ENCODE data around the gene RAB40B. TPM values are rescaled to one million over a fixed set of nuclear protein-coding genes. Genes with fewer than 3 reads are reported as not detected.

RAB40B gene
- total RNA-seq, 1 donor from 2014 or later, result 22.4 TPM

- no peak overlapping the region for H3K4me3 ChIP-seq
- H3K27ac ChIP-seq (replicated peaks), result peak overlapping the region; percentile 78
- no peak for TF ChIP-seq CTCF (IDR thresholded peaks at IDR 0.05; ENCODE audit: borderline replicate concordance)
- no peak for DNase-seq
- intact Hi-C loops (cut with micrococcal nuclease), result no loop called here
- no peaks in the 10 kb centered on the region for H3K27me3 ChIP-seq (ENCODE audit: low read depth)
- H3K36me3 ChIP-seq, result peaks cover 55% of the 10 kb centered on the region
- no peaks in the 10 kb centered on the region for H3K9me3 ChIP-seq (replicated peaks)
- H3K4me1 ChIP-seq, result peaks cover 26% of the 10 kb centered on the region
These were observed 84.3 kb downstream of the RAB40B start for GRCh38 chr17:82614095-82614631.

- Histone ChIP-seq H3K4me3 (no peak overlapping the region), H3K36me3 (peaks cover 48% of the 10 kb centered on the region), H3K4me1 (peaks cover 26% of the 10 kb centered on the region), H3K9me3 (replicated peaks) (no peaks in the 10 kb centered on the region), H3K27ac (replicated peaks) (peak overlapping the region; percentile 78), H3K27me3 (ENCODE audit: low read depth) (no peaks in the 10 kb centered on the region)
- intact Hi-C loops (cut with micrococcal nuclease), result no loop called here
- no peak for DNase-seq
- TF ChIP-seq CTCF (IDR thresholded peaks at IDR 0.05; ENCODE audit: borderline replicate concordance), result no peak
These were observed 85.0 kb downstream of the RAB40B start for GRCh38 chr17:82613283-82614094.

DNA sequence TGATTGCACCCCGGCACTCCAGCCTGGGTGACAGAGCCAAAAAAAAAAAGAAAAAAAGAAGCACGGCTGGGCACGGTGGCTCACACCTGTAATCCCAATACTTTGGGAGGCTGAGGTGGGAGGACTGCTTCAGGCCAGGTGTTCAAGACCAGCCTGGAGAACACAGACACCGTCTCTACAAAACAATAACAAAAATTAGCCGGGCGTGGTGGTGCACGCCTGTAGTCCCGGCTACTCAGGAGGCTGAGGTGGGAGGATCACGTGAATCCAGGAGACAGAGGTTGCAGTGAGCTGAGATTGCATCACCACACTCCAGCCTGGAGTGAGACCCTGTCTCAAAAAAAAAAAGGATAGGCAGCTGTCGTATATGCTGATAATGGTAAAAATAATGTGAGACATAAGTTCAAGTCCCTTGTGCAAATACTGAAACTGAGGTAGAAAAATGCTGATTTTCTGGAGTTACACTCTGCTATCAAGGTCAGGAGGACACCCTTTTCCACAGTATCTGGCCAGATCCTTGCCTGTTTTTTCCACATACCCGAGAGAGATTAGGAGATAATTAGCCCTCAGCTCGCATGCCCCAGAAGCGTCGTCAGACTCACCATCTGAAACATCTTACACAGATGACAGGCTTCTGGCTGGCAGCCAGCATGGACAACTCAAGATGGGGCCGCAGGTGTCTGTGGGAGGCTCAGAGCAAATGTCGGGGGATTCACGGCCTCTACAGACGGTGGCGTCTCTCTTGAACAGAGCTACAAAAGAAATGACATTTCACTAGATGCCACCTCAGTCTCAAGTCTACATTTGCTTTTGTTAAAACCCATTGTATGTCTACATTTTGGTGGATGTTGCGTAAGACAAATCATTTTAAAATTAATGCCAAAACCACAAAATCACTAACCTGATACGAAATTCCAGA, 87.1 kb downstream of the RAB40B start:
- no peak for TF ChIP-seq CTCF (IDR thresholded peaks at IDR 0.05; ENCODE audit: borderline replicate concordance)
- H3K27me3 ChIP-seq (ENCODE audit: low read depth), result no peaks in the 10 kb centered on the region
- no peak for DNase-seq
- intact Hi-C loops (cut with micrococcal nuclease), result no loop called here
- H3K27ac ChIP-seq (replicated peaks), result peak overlapping the region; percentile 15
- H3K9me3 ChIP-seq (replicated peaks), result no peaks in the 10 kb centered on the region
- no peak overlapping the region for H3K4me3 ChIP-seq
- H3K4me1 ChIP-seq, result peaks cover 26% of the 10 kb centered on the region
- H3K36me3 ChIP-seq, result peaks cover 27% of the 10 kb centered on the region

- Histone ChIP-seq H3K27ac (replicated peaks) (peak overlapping the region; percentile 30), H3K4me3 (no peak overlapping the region), H3K4me1 (peaks cover 31% of the 10 kb centered on the region), H3K36me3 (peaks cover 19% of the 10 kb centered on the region), H3K9me3 (replicated peaks) (no peaks in the 10 kb centered on the region), H3K27me3 (ENCODE audit: low read depth) (no peaks in the 10 kb centered on the region)
- no peak for TF ChIP-seq CTCF (IDR thresholded peaks at IDR 0.05; ENCODE audit: borderline replicate concordance)
- intact Hi-C loops (cut with micrococcal nuclease), result no loop called here
- DNase-seq, result no peak
These were observed 88.8 kb downstream of the RAB40B start for GRCh38 chr17:82609655-82610054.

GRCh38 chr17:82608816-82609215, 89.7 kb downstream of the RAB40B start:
- peaks cover 20% of the 10 kb centered on the region for H3K36me3 ChIP-seq
- no peak overlapping the region for H3K27ac ChIP-seq (replicated peaks)
- intact Hi-C loops (cut with micrococcal nuclease), result no loop called here
- no peak for TF ChIP-seq CTCF (IDR thresholded peaks at IDR 0.05; ENCODE audit: borderline replicate concordance)
- H3K9me3 ChIP-seq (replicated peaks), result no peaks in the 10 kb centered on the region
- peaks cover 32% of the 10 kb centered on the region for H3K4me1 ChIP-seq
- no peaks in the 10 kb centered on the region for H3K27me3 ChIP-seq (ENCODE audit: low read depth)
- no peak for DNase-seq
- H3K4me3 ChIP-seq, result no peak overlapping the region
